SH-SY5Y (cell line): ENCODE data around the gene C12orf75.

Source experiments
- GATA2 ChIP-seq: IDR thresholded peaks from 2 replicates; pipeline ENCODE4 v1.6.1; 2011; ENCODE audit warnings: mild to moderate bottlenecking, low read depth, low read length
- GATA3 ChIP-seq: IDR thresholded peaks from 2 replicates; pipeline ENCODE4 v1.6.1; 2011; ENCODE audit warnings: low read depth, mild to moderate bottlenecking, low read length, moderate library complexity

- TF ChIP-seq GATA2 (no peak), GATA3 (no peak)
Observed at GRCh38 chr12:105399428-105400081, 69.1 kb downstream of the C12orf75 start.
